ENCODE measurements around the gene NRIP3. TPM values are rescaled to one million over a fixed set of nuclear protein-coding genes. Genes with fewer than 3 reads are reported as not detected.

Gene NRIP3
- total RNA-seq, 1 experiment from 2014 or later: 10.0 TPM

DNA sequence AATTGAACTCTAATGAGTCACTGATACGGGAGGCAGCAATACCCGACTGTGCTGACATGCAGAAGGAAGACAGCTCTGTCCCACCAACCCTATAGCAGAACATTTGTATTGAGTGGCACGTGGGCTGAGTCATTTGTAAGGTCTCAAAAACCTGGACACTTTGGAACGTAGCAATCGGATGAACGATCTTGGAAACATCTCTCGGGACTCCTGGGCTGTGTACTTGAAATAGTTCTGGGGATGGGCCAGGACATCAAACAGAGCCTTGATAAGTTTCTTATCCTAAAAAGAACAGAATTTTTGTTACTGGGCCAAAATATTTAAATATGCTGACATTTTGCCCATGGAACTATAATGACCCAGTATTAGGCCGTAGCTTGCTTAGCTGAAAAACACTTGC lies 17.1 kb upstream of the NRIP3 start:
- POLR2A ChIA-PET: no interaction called here
- CTCF ChIA-PET: no interaction called here
- Mint-ChIP-seq H3K27me3 (ENCODE audit: insufficient read depth, unreplicated experiment) (no peaks in the 10 kb centered on the region), H3K9me3 (ENCODE audit: unreplicated experiment) (no peaks in the 10 kb centered on the region), H3K4me1 (ENCODE audit: low read depth, unreplicated experiment) (no peaks in the 10 kb centered on the region), H3K4me3 (ENCODE audit: unreplicated experiment) (no peak overlapping the region), H3K27ac (ENCODE audit: unreplicated experiment) (no peak overlapping the region), H3K36me3 (ENCODE audit: insufficient read depth, unreplicated experiment) (no peaks in the 10 kb centered on the region)
- Histone ChIP-seq H3K36me3 (ENCODE audit: control insufficient read depth, insufficient read depth, low read length) (no peaks in the 10 kb centered on the region), H3K4me3 (ENCODE audit: low read depth, low read length) (no peak overlapping the region), H3K9me3 (no peaks in the 10 kb centered on the region), H3K4me1 (no peaks in the 10 kb centered on the region), H3K27me3 (replicated peaks; ENCODE audit: control insufficient read depth, insufficient read depth, low read length) (no peaks in the 10 kb centered on the region)
- no TSS peak for BruUV-seq (replicated peaks)
- TF ChIP-seq, protein P1, sequence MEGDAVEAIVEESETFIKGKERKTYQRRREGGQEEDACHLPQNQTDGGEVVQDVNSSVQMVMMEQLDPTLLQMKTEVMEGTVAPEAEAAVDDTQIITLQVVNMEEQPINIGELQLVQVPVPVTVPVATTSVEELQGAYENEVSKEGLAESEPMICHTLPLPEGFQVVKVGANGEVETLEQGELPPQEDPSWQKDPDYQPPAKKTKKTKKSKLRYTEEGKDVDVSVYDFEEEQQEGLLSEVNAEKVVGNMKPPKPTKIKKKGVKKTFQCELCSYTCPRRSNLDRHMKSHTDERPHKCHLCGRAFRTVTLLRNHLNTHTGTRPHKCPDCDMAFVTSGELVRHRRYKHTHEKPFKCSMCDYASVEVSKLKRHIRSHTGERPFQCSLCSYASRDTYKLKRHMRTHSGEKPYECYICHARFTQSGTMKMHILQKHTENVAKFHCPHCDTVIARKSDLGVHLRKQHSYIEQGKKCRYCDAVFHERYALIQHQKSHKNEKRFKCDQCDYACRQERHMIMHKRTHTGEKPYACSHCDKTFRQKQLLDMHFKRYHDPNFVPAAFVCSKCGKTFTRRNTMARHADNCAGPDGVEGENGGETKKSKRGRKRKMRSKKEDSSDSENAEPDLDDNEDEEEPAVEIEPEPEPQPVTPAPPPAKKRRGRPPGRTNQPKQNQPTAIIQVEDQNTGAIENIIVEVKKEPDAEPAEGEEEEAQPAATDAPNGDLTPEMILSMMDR (IDR thresholded peaks at IDR 0.05; ENCODE audit: insufficient read depth in 1 of 2, low read depth in 1 of 2, low read length in 1 of 2, severe bottlenecking in 1 of 2, unreplicated experiment in 1 of 2): no peak
- no peak for DNase-seq
- intact Hi-C loops (cut with micrococcal nuclease; ENCODE audit: unreplicated experiment): no loop called here

DNA sequence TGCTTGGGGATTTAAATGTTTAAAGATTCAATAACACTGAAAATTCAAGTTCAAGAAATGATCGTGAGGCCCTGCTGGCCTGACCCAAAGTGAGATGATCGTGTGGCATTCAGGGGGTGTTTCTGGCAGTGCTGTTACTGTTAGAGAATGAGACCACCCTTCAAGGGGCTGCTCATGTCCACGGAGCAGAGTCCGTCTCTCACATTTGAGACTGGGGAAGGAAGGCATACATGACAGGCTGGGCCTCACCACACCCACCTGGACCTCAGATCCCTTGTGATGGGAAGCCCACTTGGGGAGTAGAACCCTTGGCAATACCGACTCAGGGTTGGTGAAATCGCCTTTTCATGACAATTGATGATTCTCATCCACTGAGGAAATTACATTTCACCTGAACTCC lies 16.1 kb upstream of the NRIP3 start:
- H3K4me1 ChIP-seq: no peaks in the 10 kb centered on the region
- no TSS peak for BruUV-seq (replicated peaks)
- Mint-ChIP-seq H3K36me3 (ENCODE audit: insufficient read depth, unreplicated experiment) (no peaks in the 10 kb centered on the region), H3K4me3 (ENCODE audit: unreplicated experiment) (no peak overlapping the region), H3K27me3 (ENCODE audit: insufficient read depth, unreplicated experiment) (no peaks in the 10 kb centered on the region), H3K27ac (ENCODE audit: unreplicated experiment) (no peak overlapping the region), H3K4me1 (ENCODE audit: low read depth, unreplicated experiment) (no peaks in the 10 kb centered on the region), H3K9me3 (ENCODE audit: unreplicated experiment) (no peaks in the 10 kb centered on the region)
- H3K9me3 ChIP-seq: no peaks in the 10 kb centered on the region
- ChIA-PET CTCF (no interaction called here), POLR2A (no interaction called here)
- H3K4me3 ChIP-seq (ENCODE audit: low read depth, low read length): no peak overlapping the region
- TF ChIP-seq, protein P1 (IDR thresholded peaks at IDR 0.05; ENCODE audit: insufficient read depth in 1 of 2, low read depth in 1 of 2, low read length in 1 of 2, severe bottlenecking in 1 of 2, unreplicated experiment in 1 of 2): no peak
- no peak for DNase-seq
- H3K27me3 ChIP-seq (replicated peaks; ENCODE audit: control insufficient read depth, insufficient read depth, low read length): no peaks in the 10 kb centered on the region
- intact Hi-C loops (cut with micrococcal nuclease; ENCODE audit: unreplicated experiment): loop anchor here (5.0 kb wide), 2 partner anchors 47 to 242 kb away; no protein-coding TSS in a partner anchor
- no peaks in the 10 kb centered on the region for H3K36me3 ChIP-seq (ENCODE audit: control insufficient read depth, insufficient read depth, low read length)

DNA sequence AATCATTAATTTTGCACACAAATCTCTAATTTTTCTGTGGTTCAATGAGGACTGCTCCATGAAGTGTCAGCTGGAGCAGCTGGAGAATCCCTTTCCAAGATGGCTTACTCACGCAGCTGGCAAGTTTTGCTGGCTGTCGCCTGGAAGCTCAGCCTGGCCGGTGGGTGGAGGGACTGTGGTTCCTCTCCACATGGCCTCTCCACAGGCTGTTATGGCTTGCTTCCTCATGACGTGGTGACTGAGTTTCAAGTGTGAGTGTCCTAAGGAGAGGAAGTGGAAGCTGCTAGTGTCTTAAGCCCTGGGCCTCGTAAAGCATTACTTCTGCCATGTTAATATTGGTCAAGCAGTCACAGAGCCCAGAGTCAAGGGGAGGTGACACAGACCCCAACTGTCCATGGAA lies 14.0 kb upstream of the NRIP3 start:
- H3K36me3 ChIP-seq (ENCODE audit: control insufficient read depth, insufficient read depth, low read length): no peaks in the 10 kb centered on the region
- Mint-ChIP-seq H3K36me3 (ENCODE audit: insufficient read depth, unreplicated experiment) (no peaks in the 10 kb centered on the region), H3K27ac (ENCODE audit: unreplicated experiment) (no peak overlapping the region), H3K27me3 (ENCODE audit: insufficient read depth, unreplicated experiment) (no peaks in the 10 kb centered on the region), H3K4me3 (ENCODE audit: unreplicated experiment) (no peak overlapping the region), H3K9me3 (ENCODE audit: unreplicated experiment) (no peaks in the 10 kb centered on the region), H3K4me1 (ENCODE audit: low read depth, unreplicated experiment) (no peaks in the 10 kb centered on the region)
- ChIA-PET POLR2A (no interaction called here), CTCF (interaction anchor here (2.7 to 5.4 kb wide), 2 partner anchors 12 to 120 kb away, joined by 11 to 110 read pairs; no protein-coding TSS in a partner anchor)
- DNase-seq: no peak
- TF ChIP-seq, protein P1 (IDR thresholded peaks at IDR 0.05; ENCODE audit: insufficient read depth in 1 of 2, low read depth in 1 of 2, low read length in 1 of 2, severe bottlenecking in 1 of 2, unreplicated experiment in 1 of 2): no peak
- intact Hi-C loops (cut with micrococcal nuclease; ENCODE audit: unreplicated experiment): loop anchor here (5.0 kb wide), 2 partner anchors 50 to 245 kb away; no protein-coding TSS in a partner anchor
- H3K4me1 ChIP-seq: no peaks in the 10 kb centered on the region
- no peak overlapping the region for H3K4me3 ChIP-seq (ENCODE audit: low read depth, low read length)
- H3K9me3 ChIP-seq: no peaks in the 10 kb centered on the region
- no peaks in the 10 kb centered on the region for H3K27me3 ChIP-seq (replicated peaks; ENCODE audit: control insufficient read depth, insufficient read depth, low read length)
- BruUV-seq (replicated peaks): no TSS peak
